Measurements from ENCODE around the gene SPEG. TPM values are rescaled to one million over a fixed set of nuclear protein-coding genes. Genes with fewer than 3 reads are reported as not detected.
A peak's percentile ranks its signal among the peaks of the same experiment; 100 is the strongest.
"Not testable (repeated sequence)": the region's sequence is repeated elsewhere in the genome, so short reads cannot be mapped to it uniquely, and the experiment has no call there.

The SPEG gene
- total RNA-seq, 1 donor from 2014 or later, result 78.0 TPM

DNA sequence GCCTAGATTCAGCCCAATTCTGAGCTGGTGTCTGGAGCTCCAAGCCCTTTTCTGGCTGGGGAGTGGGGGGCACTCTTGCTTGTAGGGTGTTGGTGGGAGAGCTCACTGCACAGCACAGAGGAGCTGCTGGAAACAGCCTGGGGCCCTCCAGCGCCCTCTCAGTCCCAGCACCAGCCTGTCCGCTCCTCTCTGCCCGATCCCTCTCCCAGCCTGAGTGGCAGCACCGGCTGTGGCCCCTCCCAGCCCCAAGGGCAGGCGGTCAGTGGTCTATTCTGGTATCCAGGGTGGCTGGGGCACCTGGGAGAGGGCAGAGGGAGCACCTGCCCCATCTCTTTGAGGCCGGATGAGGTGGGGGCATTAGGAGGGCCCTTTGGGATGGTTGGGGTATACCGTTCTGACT is 29.7 kb upstream of the SPEG start:
- peak; percentile 97 for DNase-seq (ENCODE audit: low read depth)

DNA sequence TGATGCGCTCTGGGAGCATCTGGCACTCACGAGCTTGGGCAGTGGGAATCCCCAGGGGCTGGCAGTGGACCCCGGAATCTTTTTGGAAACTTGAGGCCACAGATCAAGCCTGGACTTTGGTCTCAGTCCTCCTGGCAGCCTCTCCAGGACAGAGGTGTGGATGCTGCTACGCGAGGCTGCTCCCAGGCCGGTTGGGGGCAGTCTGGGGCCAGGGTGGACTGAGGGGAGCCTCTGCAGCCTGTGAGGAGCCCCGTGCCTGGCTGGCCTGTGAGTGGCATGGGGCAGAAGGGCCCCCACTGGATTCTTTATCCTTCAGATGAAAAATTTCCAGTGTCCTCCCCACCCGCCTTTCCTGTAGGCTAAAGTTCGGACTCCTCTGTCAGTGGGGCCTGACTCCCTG is 29.2 kb upstream of the SPEG start:
- peak; percentile 86 for DNase-seq (ENCODE audit: low read depth)

- DNase-seq (ENCODE audit: low read depth), result no peak
These were observed 28.4 kb upstream of the SPEG start for GRCh38 chr2:219405958-219406860.

DNA sequence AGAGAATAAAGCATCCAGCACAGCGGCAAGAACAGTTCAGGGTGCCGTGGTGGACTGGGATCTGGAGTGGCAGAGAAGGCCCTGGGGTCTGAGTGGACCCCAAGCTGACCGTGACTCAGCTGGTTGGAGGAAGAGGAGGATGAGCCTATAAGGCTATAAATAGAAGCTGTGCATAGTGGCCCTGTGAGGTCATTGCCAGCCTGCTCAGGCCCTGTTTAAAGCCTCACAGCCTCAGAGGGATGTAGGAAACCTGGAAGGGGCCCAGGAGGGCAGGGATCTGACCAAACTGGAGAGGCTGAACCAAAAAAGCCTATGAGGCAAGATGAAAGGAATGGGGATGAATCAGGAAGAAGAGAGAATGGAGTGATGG is 27.8 kb upstream of the SPEG start:
- peak; percentile 98 for DNase-seq (ENCODE audit: low read depth)

GRCh38 chr2:219407343-219407742 is 27.3 kb upstream of the SPEG start:
- DNase-seq (ENCODE audit: low read depth), result not testable (repeated sequence)

GRCh38 chr2:219408204-219408603 is 26.4 kb upstream of the SPEG start:
- no peak for DNase-seq (ENCODE audit: low read depth)

DNA sequence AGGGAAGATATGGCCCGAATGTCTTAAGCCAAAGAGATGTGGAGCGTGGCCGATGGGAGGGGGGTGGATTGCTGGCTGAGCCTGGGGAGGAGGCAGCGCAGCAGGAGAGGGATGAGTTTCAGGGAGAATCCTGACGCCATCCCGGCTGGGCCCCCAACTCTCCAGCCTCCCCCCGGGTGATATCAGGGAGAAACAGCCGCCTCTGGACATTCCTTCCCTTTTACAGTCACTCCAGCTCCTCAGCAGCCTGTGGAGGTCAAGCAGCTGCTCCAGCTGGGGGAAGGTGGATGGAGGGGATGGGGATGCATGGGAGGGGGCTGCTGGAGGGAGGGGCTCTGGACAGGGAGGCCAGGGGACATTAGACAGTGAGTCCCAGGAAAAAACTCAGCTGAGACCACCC is 26.0 kb upstream of the SPEG start:
- DNase-seq (ENCODE audit: low read depth), result no peak

DNA sequence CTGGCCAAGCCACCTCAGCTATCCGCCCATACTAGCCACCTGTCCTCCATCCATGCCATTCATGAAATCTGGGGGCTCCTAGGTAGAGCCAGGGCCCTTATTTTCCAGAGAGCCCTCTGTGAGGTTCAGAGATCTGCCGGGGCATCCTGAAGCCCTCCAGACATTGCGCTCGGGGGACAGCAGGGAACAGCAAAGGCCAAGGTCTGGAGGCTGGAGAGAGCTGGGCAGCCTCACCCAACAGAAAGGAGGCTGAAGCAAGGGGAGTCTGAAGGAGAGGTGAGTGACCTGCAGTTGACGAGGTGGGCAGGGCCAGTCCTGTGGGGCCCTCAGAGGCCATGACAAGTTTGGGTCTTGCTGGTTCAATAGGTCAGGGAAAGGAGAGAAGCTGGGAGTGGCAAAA is 25.0 kb upstream of the SPEG start:
- no peak for DNase-seq (ENCODE audit: low read depth)

GRCh38 chr2:219410390-219410789 is 24.3 kb upstream of the SPEG start:
- no peak for DNase-seq (ENCODE audit: low read depth)

- no peak for DNase-seq (ENCODE audit: low read depth)
These were observed 19.8 kb upstream of the SPEG start for GRCh38 chr2:219414857-219415256.

DNA sequence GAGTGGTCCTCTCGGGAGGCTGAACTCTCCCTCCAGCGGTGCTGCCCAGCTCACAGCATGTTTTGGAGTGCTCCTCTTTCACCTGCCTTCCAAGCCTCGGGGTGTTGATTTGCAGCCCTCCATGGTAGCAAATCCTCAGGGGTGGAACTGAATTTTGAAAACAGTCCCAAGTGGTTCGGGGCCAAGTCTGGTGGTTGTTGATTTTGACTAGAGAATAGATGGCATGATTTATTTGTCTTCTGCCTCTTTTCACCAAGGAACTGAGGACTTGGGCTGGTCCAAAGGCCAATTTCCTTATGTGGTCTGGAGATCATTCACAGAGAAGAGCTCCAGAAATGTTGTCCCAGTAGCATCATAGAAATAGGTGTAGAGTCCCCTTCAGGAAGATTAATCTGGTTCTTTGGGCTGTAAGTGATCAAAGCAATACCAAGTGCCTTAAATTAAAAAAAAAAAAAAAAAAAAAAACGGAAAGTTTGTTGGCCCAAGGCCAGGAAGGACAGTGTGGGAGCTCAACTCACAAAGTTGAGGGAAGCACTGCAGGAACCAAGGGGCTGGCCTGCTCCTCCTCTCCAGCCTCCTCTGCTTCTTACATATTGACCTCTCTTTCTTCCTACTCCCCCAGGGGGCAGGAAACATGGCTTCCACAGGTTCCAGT is 18.9 kb upstream of the SPEG start:
- DNase-seq (ENCODE audit: low read depth), result no peak

DNA sequence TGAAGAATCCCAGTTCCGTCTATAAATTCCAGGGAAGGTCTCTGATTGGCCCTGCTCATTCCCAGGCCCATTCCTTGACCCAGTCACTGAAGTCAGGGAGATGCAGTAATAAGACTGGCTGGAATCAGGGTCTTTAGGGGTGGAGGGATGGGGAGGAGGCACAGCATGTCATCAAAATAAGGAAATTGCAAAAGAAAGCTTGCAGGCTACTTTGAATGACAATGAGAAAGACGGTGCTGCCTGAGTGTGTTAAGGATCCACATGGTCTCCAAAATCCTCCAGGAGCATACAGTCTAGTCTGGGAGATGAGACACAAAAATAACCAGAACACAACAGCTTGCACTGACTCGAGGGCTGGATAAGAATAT is 18.4 kb upstream of the SPEG start:
- peak; percentile 49 for DNase-seq (ENCODE audit: low read depth)

GRCh38 chr2:219416938-219417337 is 17.7 kb upstream of the SPEG start:
- peak; percentile 22 for DNase-seq (ENCODE audit: low read depth)

DNA sequence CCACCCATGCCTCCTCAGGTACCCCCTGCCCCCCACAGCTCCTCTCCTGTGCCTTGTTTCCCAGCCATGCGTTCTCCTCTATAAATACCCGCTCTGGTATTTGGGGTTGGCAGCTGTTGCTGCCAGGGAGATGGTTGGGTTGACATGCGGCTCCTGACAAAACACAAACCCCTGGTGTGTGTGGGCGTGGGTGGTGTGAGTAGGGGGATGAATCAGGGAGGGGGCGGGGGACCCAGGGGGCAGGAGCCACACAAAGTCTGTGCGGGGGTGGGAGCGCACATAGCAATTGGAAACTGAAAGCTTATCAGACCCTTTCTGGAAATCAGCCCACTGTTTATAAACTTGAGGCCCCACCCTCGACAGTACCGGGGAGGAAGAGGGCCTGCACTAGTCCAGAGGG is 17.3 kb upstream of the SPEG start:
- peak; percentile 97 for DNase-seq (ENCODE audit: low read depth)

GRCh38 chr2:219418155-219419011 is 16.3 kb upstream of the SPEG start, which contains the start of gene DES:
TSS of gene DES (plus strand) at chr2:219418377. CDS start at chr2:219418463, 86 bp downstream.
- DNase-seq (ENCODE audit: low read depth), result peak; percentile 94

- DNase-seq (ENCODE audit: low read depth), result no peak
These were observed 15.7 kb upstream of the SPEG start for GRCh38 chr2:219419012-219419324.

DNA sequence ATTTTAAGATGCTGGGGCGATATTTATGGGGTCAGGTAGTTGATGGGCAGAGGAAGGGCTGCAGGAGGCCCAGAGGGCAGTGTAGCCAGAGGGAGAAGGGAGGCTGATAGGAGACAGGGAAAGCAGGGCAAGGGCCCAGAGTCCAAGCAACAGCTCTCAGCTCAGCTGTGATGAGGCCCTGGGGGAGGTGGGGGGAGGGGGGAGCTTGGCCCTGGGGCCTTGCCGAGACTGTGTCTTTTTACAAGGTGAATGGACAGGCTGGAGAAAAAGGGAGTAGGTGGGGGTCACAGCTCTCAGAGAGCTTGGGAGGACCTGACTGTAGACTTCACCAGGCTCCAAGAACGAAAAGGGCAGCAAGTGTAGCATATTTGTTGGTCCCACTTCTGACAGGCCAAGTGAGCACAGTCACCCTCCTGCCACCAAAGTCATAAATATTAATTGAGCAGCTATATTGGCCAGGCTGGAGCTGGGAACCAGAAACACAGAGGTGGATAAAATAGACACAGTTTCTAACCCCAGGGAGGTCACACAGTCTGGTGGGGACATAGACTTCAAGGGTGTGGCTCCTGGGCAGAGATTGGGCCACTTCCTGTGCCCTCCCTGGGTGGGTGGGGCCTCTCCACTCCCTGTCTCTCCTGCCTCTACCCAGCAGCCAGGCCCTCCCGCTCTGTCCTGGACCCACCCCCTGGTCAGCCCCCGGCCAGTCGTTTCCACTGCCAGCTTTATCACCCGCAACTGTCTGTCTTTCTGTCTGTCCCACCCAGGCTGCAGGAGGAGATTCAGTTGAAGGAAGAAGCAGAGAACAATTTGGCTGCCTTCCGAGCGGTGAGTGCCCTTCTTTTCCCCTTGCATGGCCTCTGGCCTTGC is 15.1 kb upstream of the SPEG start:
- DNase-seq (ENCODE audit: low read depth), result peak; percentile 81

DNA sequence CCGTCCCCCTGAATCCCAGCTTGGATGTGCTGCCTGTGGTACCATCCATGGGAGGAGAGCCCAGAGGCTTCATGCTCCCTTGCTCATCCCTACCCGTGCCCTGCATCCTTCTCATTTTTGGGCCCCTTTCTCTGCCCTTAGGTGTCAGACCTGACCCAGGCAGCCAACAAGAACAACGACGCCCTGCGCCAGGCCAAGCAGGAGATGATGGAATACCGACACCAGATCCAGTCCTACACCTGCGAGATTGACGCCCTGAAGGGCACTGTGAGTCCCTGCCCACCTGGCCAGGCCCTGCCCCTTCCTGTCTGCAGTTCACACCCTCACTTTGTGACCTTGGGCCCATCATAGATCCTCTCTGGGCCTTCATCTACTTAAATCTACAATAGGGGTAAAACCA is 14.0 kb upstream of the SPEG start:
- no peak for DNase-seq (ENCODE audit: low read depth)

- peak; percentile 26 for DNase-seq (ENCODE audit: low read depth)
These were observed 13.3 kb upstream of the SPEG start for GRCh38 chr2:219421323-219421722.

- DNase-seq (ENCODE audit: low read depth), result peak; percentile 35
These were observed 11.6 kb upstream of the SPEG start for GRCh38 chr2:219422952-219423534.

Measured in myocyte (in vitro differentiated cells).